Prostate gland (tissue), 2 donors: Measurements from ENCODE around the gene ZNF726. TPM values are rescaled to one million over a fixed set of nuclear protein-coding genes. Genes with fewer than 3 reads are reported as not detected.
"Not testable (repeated sequence)": the region's sequence is repeated elsewhere in the genome, so short reads cannot be mapped to it uniquely, and the experiment has no call there.

Experiments
- DNase-seq: peaks from one replicate; pipeline ENCODE4 v3.0.0-alpha.2; 2019; ENCODE audit warnings: low spot score
- H3K27ac ChIP-seq, 2 donors: fragments of 200-600 bp; sonication (generic); 2 replicates each; pipeline ENCODE4 v1.5.1; 2017 to 2019
- H3K27me3 ChIP-seq: fragments of 200-600 bp; sonication (generic); replicated peaks from 2 replicates; pipeline ENCODE4 v1.5.1; 2019; ENCODE audit not compliant: insufficient read depth
- H3K36me3 ChIP-seq, 2 donors: fragments of 200-600 bp; sonication (generic); 1 replicate in 1 of 2; 2 replicates in 1 of 2; pipeline versions ENCODE4 v1.5.1 to v1.8.1; 2017 to 2019
- H3K4me1 ChIP-seq: fragments of 200-600 bp; sonication (generic); replicated peaks from 2 replicates; pipeline ENCODE4 v1.5.1; 2019
- H3K4me3 ChIP-seq, 2 donors: fragments of 200-600 bp; sonication (generic); 2 replicates each; pipeline ENCODE4 v1.5.1; 2017 to 2019
- H3K9me3 ChIP-seq: fragments of 200-600 bp; sonication (generic); 2 replicates; pipeline ENCODE4 v1.5.1; 2017
- CTCF ChIP-seq, 4 experiments: fragments of 200-600 bp in 2 of 4; fragments of 450-650 bp in 2 of 4; sonication (generic) in 2 of 4; IDR thresholded peaks; 1 replicate in 3 of 4; 2 replicates in 1 of 4; pipeline ENCODE4 v1.5.1; 2016 to 2019; ENCODE audit warnings: antibody characterized with exemption in 4 of 4, mild to moderate bottlenecking in 2 of 4, moderate library complexity in 2 of 4
- POLR2A ChIP-seq: fragments of 450-650 bp; IDR thresholded peaks from one replicate; pipeline ENCODE4 v1.6.1; 2016; ENCODE audit warnings: antibody characterized with exemption, mild to moderate bottlenecking
- POLR2AphosphoS5 ChIP-seq: sonication (generic); formaldehyde crosslinking; IDR thresholded peaks from one replicate; pipeline ENCODE4 v1.6.1; 2017; ENCODE audit warnings: antibody characterized with exemption
- WGBS: methylation state at CpG from one replicate; pipeline ENCODE4 v1.1.5; 2018; 5-methylcytosine and 5-hydroxymethylcytosine counted together
- intact Hi-C: fragments of 100-400 bp; cut with DNase I; formaldehyde crosslinking; loops from one replicate; pipeline ENCODE4 v1.14.2; 2022
- total RNA-seq, 2 donors: library from RNA; depleted of rRNA; stranded (reverse); fragments of >200 nt; gene quantifications; one replicate each; pipeline ENCODE4 v1.1.0, GENCODE V29; 2016

ZNF726 gene
- total RNA-seq, 2 donors from 2014 or later, result 3.1 to 6.7 TPM

- intact Hi-C loops, result no loop called here
- Histone ChIP-seq H3K4me1 (no peaks in the 10 kb centered on the region), H3K9me3 (no peaks in the 10 kb centered on the region), H3K4me3 (no peak overlapping the region), H3K27ac (no peak overlapping the region), H3K36me3 (no peaks in the 10 kb centered on the region), H3K27me3 (no peaks in the 10 kb centered on the region)
- TF ChIP-seq POLR2AphosphoS5 (no peak), CTCF (IDR thresholded peaks at IDR 0.05) (no peak), POLR2A (no peak)
- 98% methylated on average over 5 of the region's 5 CpGs for WGBS
- DNase-seq, result no peak
Measured at GRCh38 chr19:23925285-23925684, 10.6 kb downstream of the ZNF726 start.

GRCh38 chr19:23932878-23933277 is 18.2 kb downstream of the ZNF726 start:
- Histone ChIP-seq H3K9me3 (no peaks in the 10 kb centered on the region), H3K27ac (no peak overlapping the region), H3K4me3 (no peak overlapping the region), H3K4me1 (no peaks in the 10 kb centered on the region), H3K27me3 (no peaks in the 10 kb centered on the region), H3K36me3 (no peaks in the 10 kb centered on the region)
- intact Hi-C loops, result no loop called here
- DNase-seq, result no peak
- TF ChIP-seq POLR2A, result no peak
- WGBS, result 50% methylated on average over 1 of the region's 1 CpG

GRCh38 chr19:23937031-23937430 is 22.3 kb downstream of the ZNF726 start:
- H3K36me3 ChIP-seq, DNase-seq, H3K4me3 ChIP-seq, H3K4me1 ChIP-seq, H3K27ac ChIP-seq, intact Hi-C loops, H3K27me3 ChIP-seq, H3K9me3 ChIP-seq: not testable (repeated sequence)
- WGBS, result 89% methylated on average over 10 of the region's 29 CpGs

- DNase-seq, result no peak
- intact Hi-C loops, result no loop called here
- Histone ChIP-seq H3K4me1 (no peaks in the 10 kb centered on the region), H3K27ac (no peak overlapping the region), H3K9me3 (no peaks in the 10 kb centered on the region), H3K4me3 (no peak overlapping the region), H3K36me3 (no peaks in the 10 kb centered on the region), H3K27me3 (no peaks in the 10 kb centered on the region)
- WGBS, result 78% methylated on average over 1 of the region's 1 CpG
- no peak for TF ChIP-seq CTCF (IDR thresholded peaks at IDR 0.05)
- TF ChIP-seq POLR2A, result no peak
Measured at GRCh38 chr19:23943411-23943810, 28.7 kb downstream of the ZNF726 start.

GRCh38 chr19:23946569-23946968 is 31.9 kb downstream of the ZNF726 start:
- Histone ChIP-seq H3K27ac (no peak overlapping the region), H3K4me1 (no peaks in the 10 kb centered on the region), H3K9me3 (no peaks in the 10 kb centered on the region), H3K36me3 (no peaks in the 10 kb centered on the region), H3K4me3 (no peak overlapping the region), H3K27me3 (no peaks in the 10 kb centered on the region)
- no peak for DNase-seq
- intact Hi-C loops, result no loop called here
- no peak for TF ChIP-seq POLR2A
- TF ChIP-seq CTCF (IDR thresholded peaks at IDR 0.05), result no peak
- no peak for TF ChIP-seq POLR2AphosphoS5

GRCh38 chr19:23949611-23950010 is 34.9 kb downstream of the ZNF726 start:
- TF ChIP-seq POLR2AphosphoS5 (no peak), CTCF (IDR thresholded peaks at IDR 0.05) (no peak), POLR2A (no peak)
- H3K9me3 ChIP-seq, result no peaks in the 10 kb centered on the region
- no peaks in the 10 kb centered on the region for H3K4me1 ChIP-seq
- no peak overlapping the region for H3K4me3 ChIP-seq
- H3K36me3 ChIP-seq, result no peaks in the 10 kb centered on the region
- DNase-seq, result no peak
- intact Hi-C loops, result no loop called here
- no peak overlapping the region for H3K27ac ChIP-seq
- 66% methylated on average over 2 of the region's 2 CpGs for WGBS
- H3K27me3 ChIP-seq, result no peaks in the 10 kb centered on the region
